Central memory CD8-positive, alpha-beta T cell (primary cell): Measurements from ENCODE around the gene TRMT2A.

Source experiments
- ATAC-seq: fragments of 150-1000 bp; cut with Tn5 transposase; replicated peaks from 2 replicates; pipeline ENCODE4 v1.10.0; 2022; ENCODE audit warnings: mild to moderate bottlenecking, moderate FRiP score, moderate number of reproducible peaks; ENCODE audit not compliant: poor library complexity, severe bottlenecking; ENCODE audit errors: extremely low read depth
- DNase-seq, 2 donors: peaks; one replicate each; pipeline ENCODE4 v3.0.0; 2021; ENCODE audit warnings: low spot score in 2 of 2
- H3K27ac Mint-ChIP-seq: one replicate; pipeline ENCODE4 v1.8.0; 2022; ENCODE audit warnings: low read depth, mild to moderate bottlenecking, moderate library complexity, mixed read lengths
- H3K27me3 Mint-ChIP-seq: one replicate; pipeline ENCODE4 v1.8.0; 2022; ENCODE audit warnings: mixed read lengths
- H3K36me3 Mint-ChIP-seq: one replicate; pipeline ENCODE4 v1.8.0; 2022; ENCODE audit warnings: mild to moderate bottlenecking, moderate library complexity, mixed read lengths; ENCODE audit not compliant: insufficient read depth
- H3K4me1 Mint-ChIP-seq: one replicate; pipeline ENCODE4 v1.8.0; 2022; ENCODE audit warnings: mixed read lengths
- H3K4me3 Mint-ChIP-seq: one replicate; pipeline ENCODE4 v1.8.0; 2022; ENCODE audit warnings: mild to moderate bottlenecking, moderate library complexity, mixed read lengths
- H3K9me3 Mint-ChIP-seq: one replicate; pipeline ENCODE4 v1.8.0; 2022; ENCODE audit warnings: mixed read lengths

Gene TRMT2A

GRCh38 chr22:20117633-20118299 lies 740 bp upstream of the TRMT2A start:
- Mint-ChIP-seq H3K4me1 (peaks cover 45% of the 10 kb centered on the region), H3K27me3 (no peaks in the 10 kb centered on the region), H3K27ac (peak overlapping the region; percentile 96), H3K9me3 (no peaks in the 10 kb centered on the region), H3K4me3 (peak overlapping the region; percentile 87), H3K36me3 (peaks cover 42% of the 10 kb centered on the region)
- ATAC-seq: peak; percentile 37
- peak in 1 of 2 donors; percentile 28 for DNase-seq

DNA sequence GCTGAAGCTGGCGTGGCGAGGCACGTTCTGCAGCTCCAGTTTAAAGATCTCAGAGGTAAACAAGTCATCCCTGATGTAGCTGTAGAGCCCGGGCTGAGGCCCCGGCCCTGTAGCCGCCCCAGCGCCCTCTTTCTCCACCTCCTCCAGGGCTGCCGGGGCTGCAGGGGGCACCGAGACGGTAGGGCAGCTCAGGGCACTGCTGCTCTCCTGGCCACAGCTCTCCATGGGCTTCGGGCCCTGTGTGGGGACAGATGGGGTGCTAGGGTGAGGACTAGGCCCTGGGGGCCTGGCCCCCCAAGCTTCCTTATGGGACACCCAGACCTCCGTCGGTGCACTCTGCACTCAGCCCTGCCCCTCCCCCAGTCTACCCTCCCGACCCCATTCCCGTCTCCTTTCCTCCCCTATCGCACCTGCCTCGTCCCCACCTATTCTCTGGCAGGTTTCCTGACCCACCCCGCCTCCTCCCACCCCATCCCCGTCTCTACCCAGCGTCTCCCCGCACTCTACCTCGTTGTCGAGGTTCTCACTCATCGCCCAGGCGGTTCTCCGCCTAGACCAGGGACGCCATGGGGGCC lies 563 bp downstream of the TRMT2A start:
- ATAC-seq (no peak), DNase-seq (no peak)
- H3K27me3 Mint-ChIP-seq: no peaks in the 10 kb centered on the region
- H3K4me1 Mint-ChIP-seq: peaks cover 42% of the 10 kb centered on the region
- peaks cover 33% of the 10 kb centered on the region for H3K36me3 Mint-ChIP-seq
- H3K27ac Mint-ChIP-seq: peak overlapping the region; percentile 96
- H3K4me3 Mint-ChIP-seq: peak overlapping the region; percentile 87
- no peaks in the 10 kb centered on the region for H3K9me3 Mint-ChIP-seq

- H3K36me3 Mint-ChIP-seq: peaks cover 32% of the 10 kb centered on the region
- peak within 1 kb of the TSS; percentile 87 for H3K4me3 Mint-ChIP-seq
- H3K27me3 Mint-ChIP-seq: no peaks in the 10 kb centered on the region
- ATAC-seq (no peak), DNase-seq (no peak)
- peak within 1 kb of the TSS; percentile 96 for H3K27ac Mint-ChIP-seq
- peaks cover 42% of the 10 kb centered on the region for H3K4me1 Mint-ChIP-seq
- H3K9me3 Mint-ChIP-seq: no peaks in the 10 kb centered on the region
Observed at GRCh38 chr22:20115691-20116375, 1.2 kb downstream of the TRMT2A start, which contains the start of gene RANBP1. TSS of gene RANBP1 (plus strand) at chr22:20116104. CDS start at chr22:20116185, 81 bp downstream.

DNA sequence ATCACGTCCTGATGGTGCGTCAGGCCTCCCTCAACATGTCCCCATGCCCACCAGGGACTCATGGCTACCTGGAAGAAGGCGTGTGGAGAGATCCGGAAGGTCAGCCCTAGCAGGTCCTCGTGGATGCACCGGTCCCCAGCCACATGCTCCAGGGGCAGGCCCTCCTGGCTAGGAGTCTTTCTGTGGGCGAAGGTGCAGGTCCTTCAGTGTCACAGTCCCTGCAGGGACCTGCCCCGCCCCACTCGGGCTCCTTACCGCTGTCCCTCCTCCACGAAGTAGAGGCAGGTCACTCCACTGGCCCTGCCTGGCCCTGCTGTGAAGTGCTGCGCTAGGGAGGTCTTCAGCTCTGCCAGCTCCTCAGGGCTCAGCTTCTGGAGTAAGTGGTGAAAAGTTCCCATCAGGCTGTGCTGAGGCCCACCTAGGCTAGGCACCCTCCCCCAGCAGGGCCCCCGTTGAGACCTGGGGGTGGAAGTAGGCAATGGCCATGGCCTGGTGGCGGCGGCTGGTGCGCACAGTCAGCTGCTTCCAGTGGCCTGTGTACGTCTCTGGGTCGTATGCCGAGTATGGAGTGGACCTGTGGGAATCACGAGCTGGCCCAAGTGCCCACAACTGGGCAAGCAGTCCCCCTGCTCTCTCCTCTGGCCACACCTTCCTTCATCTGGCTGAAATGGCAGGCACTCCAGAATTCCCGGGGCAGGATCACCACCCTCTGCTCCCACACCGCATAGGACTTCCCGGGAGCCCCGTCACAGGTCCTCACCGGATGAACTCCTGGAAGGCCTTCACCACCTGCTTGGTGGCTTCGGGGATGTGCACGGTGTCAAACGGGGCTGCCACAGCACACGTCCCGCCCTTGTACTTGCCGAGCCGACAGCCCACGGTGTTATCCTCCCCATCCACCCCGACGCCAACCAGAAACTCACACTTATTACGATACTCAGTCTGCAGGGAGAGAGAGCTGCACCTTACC lies 2.2 kb downstream of the TRMT2A start:
- DNase-seq (no peak), ATAC-seq (no peak)
- Mint-ChIP-seq H3K4me3 (peak overlapping the region; percentile 54), H3K27me3 (no peaks in the 10 kb centered on the region), H3K36me3 (peaks cover 32% of the 10 kb centered on the region), H3K9me3 (no peaks in the 10 kb centered on the region), H3K27ac (peak overlapping the region; percentile 53), H3K4me1 (peaks cover 42% of the 10 kb centered on the region)

- Mint-ChIP-seq H3K9me3 (no peaks in the 10 kb centered on the region), H3K4me1 (peaks cover 38% of the 10 kb centered on the region), H3K27me3 (no peaks in the 10 kb centered on the region), H3K4me3 (no peak overlapping the region), H3K36me3 (peaks cover 29% of the 10 kb centered on the region), H3K27ac (peak overlapping the region; percentile 46)
- DNase-seq: no peak
- ATAC-seq: no peak
Observed at GRCh38 chr22:20113551-20114310, 3.3 kb downstream of the TRMT2A start.

DNA sequence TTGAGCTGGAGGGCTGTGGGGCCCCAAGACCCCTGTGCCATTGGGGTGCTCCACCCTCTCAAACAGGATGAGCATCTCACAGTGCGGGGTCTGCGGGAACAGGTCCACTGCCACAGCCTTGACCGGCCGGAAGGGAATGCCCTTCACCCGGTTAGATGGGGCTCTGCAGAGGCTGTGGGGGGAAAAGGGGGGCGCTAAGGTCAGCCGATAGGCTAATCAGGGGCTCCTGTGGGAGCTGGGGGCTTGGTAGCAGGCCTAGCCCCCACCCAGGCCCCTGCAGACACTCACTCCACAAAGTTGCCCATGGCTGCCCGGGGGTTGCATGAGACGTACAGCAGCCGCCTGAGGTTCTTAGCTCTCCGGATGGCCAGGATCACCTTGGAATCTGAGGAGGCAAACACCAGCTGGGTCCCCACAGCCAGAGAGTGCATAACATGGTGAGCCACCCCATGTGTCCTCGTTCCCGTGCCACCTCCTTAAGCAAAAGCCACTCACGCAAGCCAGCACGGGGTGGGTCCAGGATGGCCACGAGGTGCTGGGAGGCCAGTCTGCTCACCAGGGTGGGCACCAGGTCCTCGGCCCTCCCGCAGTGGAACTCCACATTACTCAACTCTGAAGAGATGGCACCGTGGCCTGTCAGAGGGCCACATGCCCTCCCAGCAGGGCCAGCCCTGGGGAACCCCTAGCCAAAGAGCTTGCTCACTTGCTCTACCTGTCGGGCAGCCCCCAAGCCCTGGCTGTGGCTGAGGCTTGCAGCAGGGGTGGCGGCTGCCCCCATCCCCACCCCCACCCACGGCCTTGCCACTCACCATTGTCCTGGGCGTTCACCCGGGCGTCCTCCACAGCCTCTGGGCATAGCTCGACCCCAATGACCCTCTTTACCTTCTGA lies 4.2 kb downstream of the TRMT2A start:
- Mint-ChIP-seq H3K4me1 (peaks cover 31% of the 10 kb centered on the region), H3K27ac (peak overlapping the region; percentile 72), H3K27me3 (no peaks in the 10 kb centered on the region), H3K36me3 (peaks cover 30% of the 10 kb centered on the region), H3K9me3 (no peaks in the 10 kb centered on the region), H3K4me3 (no peak overlapping the region)
- DNase-seq: no peak
- ATAC-seq: no peak

DNA sequence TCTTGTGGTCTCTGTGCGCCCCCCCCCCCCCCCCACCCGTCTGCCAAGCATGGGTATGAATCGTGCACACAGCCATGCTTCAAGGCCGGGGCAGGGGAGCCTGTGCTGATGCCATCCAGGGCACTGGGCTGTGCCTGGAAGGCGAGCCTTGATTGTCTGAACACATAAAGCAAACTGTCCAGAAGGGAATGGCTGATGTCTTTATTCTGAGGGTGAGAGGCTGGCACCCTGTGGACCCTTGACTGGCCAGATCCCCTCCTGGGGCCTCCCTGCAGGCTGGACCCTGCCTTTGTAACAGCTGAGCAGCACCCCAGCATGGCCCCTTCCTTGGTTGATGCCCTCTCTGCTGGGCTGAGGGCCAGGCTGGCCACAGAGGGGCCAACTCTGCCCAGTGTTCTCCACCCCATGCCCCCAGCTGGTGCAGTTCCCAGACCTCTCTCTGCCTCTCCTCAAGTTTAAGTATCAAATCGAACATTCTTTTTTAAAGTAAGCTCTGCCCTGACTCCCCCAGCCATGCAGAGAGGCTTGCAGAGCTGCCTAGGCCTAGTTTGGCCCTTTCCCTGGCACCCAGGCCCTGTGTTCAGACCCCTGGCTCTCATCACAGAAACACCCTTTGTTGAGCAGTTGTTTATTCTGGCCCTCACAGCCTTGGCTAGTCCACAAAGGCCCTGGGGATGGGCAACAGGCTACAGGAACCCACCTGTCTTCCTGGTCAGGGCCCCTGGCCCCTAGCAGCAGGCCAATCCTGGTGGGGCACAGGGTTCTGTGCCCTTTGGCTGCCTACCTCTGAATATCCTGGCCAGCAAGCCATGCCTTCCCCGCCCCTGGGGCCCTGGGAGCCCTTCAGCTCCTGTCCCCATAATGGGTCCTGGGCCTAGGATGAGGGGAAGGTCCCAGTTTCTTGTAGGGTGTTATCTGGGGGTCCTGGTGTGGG lies 5.1 kb downstream of the TRMT2A start:
- peaks cover 28% of the 10 kb centered on the region for H3K36me3 Mint-ChIP-seq
- H3K27me3 Mint-ChIP-seq: no peaks in the 10 kb centered on the region
- ATAC-seq (no peak), DNase-seq (no peak)
- peaks cover 26% of the 10 kb centered on the region for H3K4me1 Mint-ChIP-seq
- no peaks in the 10 kb centered on the region for H3K9me3 Mint-ChIP-seq
- H3K27ac Mint-ChIP-seq: peak overlapping the region; percentile 72
- H3K4me3 Mint-ChIP-seq: peak overlapping the region; percentile 23

DNA sequence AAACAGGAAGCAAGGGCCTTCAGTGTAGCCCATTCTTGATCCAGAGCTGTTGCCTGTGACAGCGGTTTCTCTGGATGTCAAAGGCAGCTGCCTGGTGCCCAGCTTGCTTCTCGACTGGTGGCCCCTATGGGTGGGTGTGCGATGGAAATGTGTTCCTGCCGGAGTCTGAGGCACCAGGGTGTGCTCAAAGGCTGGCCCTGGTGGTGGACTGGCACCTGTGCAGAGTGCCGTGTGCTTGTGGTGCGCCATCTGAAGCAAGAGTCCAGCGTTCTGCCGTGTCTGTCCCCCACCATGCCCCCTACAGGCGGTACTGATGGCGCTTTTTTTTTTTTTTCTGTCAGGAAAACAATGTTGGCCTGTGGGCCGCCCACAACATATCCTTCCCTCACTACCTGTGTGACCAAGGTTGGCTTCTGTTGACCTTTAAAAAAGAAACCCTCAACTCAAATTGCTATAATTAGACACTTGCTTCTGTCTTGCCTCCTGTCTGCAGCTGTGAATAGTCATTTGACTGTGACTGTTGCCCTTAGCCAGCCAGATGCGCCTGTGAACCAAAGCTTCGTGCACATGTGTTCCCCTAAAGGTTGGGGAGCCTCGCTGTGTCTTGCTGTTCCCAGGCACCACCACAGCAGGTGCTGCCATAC lies 5.9 kb downstream of the TRMT2A start:
- Mint-ChIP-seq H3K27me3 (no peaks in the 10 kb centered on the region), H3K9me3 (no peaks in the 10 kb centered on the region), H3K36me3 (peaks cover 28% of the 10 kb centered on the region), H3K4me3 (no peak overlapping the region), H3K27ac (no peak overlapping the region), H3K4me1 (peaks cover 19% of the 10 kb centered on the region)
- ATAC-seq: peak; percentile 41
- DNase-seq: no peak

DNA sequence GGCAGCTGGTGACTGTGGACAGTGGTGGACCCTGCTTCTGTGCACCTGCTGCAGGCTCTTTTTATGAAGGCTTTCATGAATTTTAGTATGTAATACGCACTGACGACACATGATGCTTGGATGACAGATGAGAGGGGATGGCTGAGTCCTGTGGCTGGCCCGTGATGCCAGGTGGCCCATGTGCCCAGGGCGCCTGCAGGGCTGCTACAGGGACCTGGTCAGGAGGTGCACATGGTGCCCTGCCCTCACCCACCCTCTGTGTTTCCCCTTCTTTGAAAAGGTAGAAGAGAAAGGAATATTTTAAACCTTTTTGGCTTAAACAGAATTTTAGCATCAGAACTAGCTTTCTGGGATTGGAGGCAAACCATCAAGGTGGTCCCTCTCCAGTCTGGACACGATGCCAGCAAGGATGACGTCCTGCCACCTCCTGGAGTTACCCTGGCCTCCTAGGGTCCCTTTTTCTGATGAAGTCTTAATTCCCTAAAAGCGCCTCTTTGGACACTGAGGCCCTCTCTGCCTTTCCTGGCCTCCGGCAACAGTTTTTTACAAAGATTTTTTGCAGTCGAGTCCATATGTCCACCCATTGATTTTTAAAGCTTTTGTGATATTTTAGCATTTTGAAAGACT lies 6.6 kb downstream of the TRMT2A start:
- Mint-ChIP-seq H3K4me1 (peaks cover 17% of the 10 kb centered on the region), H3K27ac (no peak overlapping the region), H3K27me3 (no peaks in the 10 kb centered on the region), H3K36me3 (peaks cover 28% of the 10 kb centered on the region), H3K9me3 (no peaks in the 10 kb centered on the region), H3K4me3 (no peak overlapping the region)
- DNase-seq (no peak), ATAC-seq (no peak)
